GM23248 (cell line): ENCODE measurements around the gene DGAT2L6. TPM values are rescaled to one million over a fixed set of nuclear protein-coding genes. Genes with fewer than 3 reads are reported as not detected.
A peak's percentile ranks its signal among the peaks of the same experiment; 100 is the strongest.
"Not testable (repeated sequence)": the region's sequence is repeated elsewhere in the genome, so short reads cannot be mapped to it uniquely, and the experiment has no call there.

Experiments
- DNase-seq: peaks from one replicate; pipeline ENCODE4 v3.0.0-alpha.2; 2015
- H2AFZ ChIP-seq: fragments of 200-600 bp; sonication (generic); 2 replicates; pipeline ENCODE4 v1.6.1; 2016; ENCODE audit warnings: antibody characterized with exemption
- H3F3A ChIP-seq: fragments of 200-600 bp; sonication (generic); 2 replicates; pipeline ENCODE4 v1.6.1; 2016; ENCODE audit warnings: mild to moderate bottlenecking, antibody characterized with exemption, mixed run types; ENCODE audit not compliant: insufficient read depth
- H3K27ac ChIP-seq: fragments of 200-600 bp; sonication (generic); 2 replicates; pipeline ENCODE4 v1.5.1; 2016; ENCODE audit warnings: mild to moderate bottlenecking
- H3K27me3 ChIP-seq: fragments of 200-600 bp; sonication (generic); replicated peaks from 2 replicates; pipeline ENCODE4 v1.6.1; 2016; ENCODE audit warnings: mild to moderate bottlenecking; ENCODE audit not compliant: insufficient read depth
- H3K36me3 ChIP-seq: fragments of 200-600 bp; sonication (generic); 2 replicates; pipeline ENCODE4 v1.6.1; 2016; ENCODE audit warnings: low read depth, mild to moderate bottlenecking
- H3K4me1 ChIP-seq: fragments of 200-600 bp; sonication (generic); 2 replicates; pipeline ENCODE4 v1.6.1; 2016; ENCODE audit warnings: mild to moderate bottlenecking; ENCODE audit not compliant: insufficient read depth
- H3K4me2 ChIP-seq: fragments of 200-600 bp; sonication (generic); one replicate; pipeline ENCODE4 v1.6.1; 2016; ENCODE audit warnings: mild to moderate bottlenecking; ENCODE audit not compliant: unreplicated experiment
- H3K4me3 ChIP-seq: fragments of 200-600 bp; sonication (generic); 2 replicates; pipeline ENCODE4 v1.5.1; 2016; ENCODE audit warnings: mild to moderate bottlenecking
- H3K79me2 ChIP-seq: fragments of 200-600 bp; sonication (generic); 2 replicates; pipeline ENCODE4 v1.6.1; 2016; ENCODE audit warnings: mild to moderate bottlenecking; ENCODE audit not compliant: insufficient read depth
- H3K9ac ChIP-seq: fragments of 200-600 bp; sonication (generic); 2 replicates; pipeline ENCODE4 v1.6.1; 2016; ENCODE audit warnings: mild to moderate bottlenecking
- H3K9me2 ChIP-seq: fragments of 200-600 bp; sonication (generic); 2 replicates; pipeline ENCODE4 v1.6.1; 2016; ENCODE audit warnings: mixed run types, mild to moderate bottlenecking, moderate library complexity; ENCODE audit not compliant: insufficient read depth
- H3K9me3 ChIP-seq: fragments of 200-600 bp; sonication (generic); one replicate; pipeline ENCODE4 v1.6.1; 2017; ENCODE audit warnings: low read depth
- H4K20me1 ChIP-seq: fragments of 200-600 bp; sonication (generic); 2 replicates; pipeline ENCODE4 v1.6.0; 2016; ENCODE audit not compliant: insufficient read depth
- EZH2 ChIP-seq: fragments of 200-600 bp; sonication (generic); IDR thresholded peaks from 2 replicates; pipeline ENCODE4 v1.6.1; 2018; ENCODE audit warnings: antibody characterized with exemption, mild to moderate bottlenecking; ENCODE audit not compliant: insufficient read depth, poor library complexity, severe bottlenecking
- EZH2phosphoT487 ChIP-seq: fragments of 200-600 bp; sonication (generic); IDR thresholded peaks from 2 replicates; pipeline ENCODE4 v1.6.1; 2018; ENCODE audit warnings: antibody characterized with exemption, moderate library complexity, mild to moderate bottlenecking, low read depth; ENCODE audit not compliant: insufficient read depth
- WGBS, 2 experiments: methylation state at CpG; one replicate each; pipeline ENCODE4 v1.1.6; 2015 to 2017; ENCODE audit warnings: low lambda C conversion rate in 2 of 2, low coverage in 1 of 2; ENCODE audit errors: missing lambda C conversion rate in 2 of 2; 5-methylcytosine and 5-hydroxymethylcytosine counted together
- in situ Hi-C: fragments of 300-500 bp; cut with MboI; formaldehyde crosslinking; loops from 2 replicates; pipeline ENCODE4 v1.15.0; 2020
- polyA plus RNA-seq: library from polyadenylated mRNA; unstranded; fragments of >200 nt; fragmentation: Nextera tagmentation; extraction: Ambion mirVana; gene quantifications from 2 replicates; pipeline ENCODE4 v1.2.1, GENCODE V29; 2016
- total RNA-seq: library from RNA; depleted of rRNA; stranded (reverse); fragments of >200 nt; shearing (Covaris generic); gene quantifications from 2 replicates; pipeline ENCODE4 v1.2.3, GENCODE V29; 2014

The DGAT2L6 gene
- total and polyA plus RNA-seq, 2 experiments from 2014 or later, result not detected

- H3K4me2 ChIP-seq, result no peak overlapping the region
- no peak overlapping the region for H2AFZ ChIP-seq
- peak; percentile 9 for DNase-seq
- no peaks in the 10 kb centered on the region for H3K9me2 ChIP-seq
- in situ Hi-C loops, result no loop called here
- H3F3A ChIP-seq, result no peaks in the 10 kb centered on the region
- H4K20me1 ChIP-seq, result no peaks in the 10 kb centered on the region
- H3K27ac ChIP-seq, result no peak overlapping the region
- no peak overlapping the region for H3K9ac ChIP-seq
- TF ChIP-seq EZH2 (no peak), EZH2phosphoT487 (no peak)
- no peaks in the 10 kb centered on the region for H3K9me3 ChIP-seq
- H3K79me2 ChIP-seq, result no peaks in the 10 kb centered on the region
- H3K27me3 ChIP-seq, result no peaks in the 10 kb centered on the region
- no peaks in the 10 kb centered on the region for H3K36me3 ChIP-seq
- no peak overlapping the region for H3K4me3 ChIP-seq
- H3K4me1 ChIP-seq, result no peaks in the 10 kb centered on the region
Observed at GRCh38 chrX:70208479-70208878, 31.2 kb downstream of the DGAT2L6 start.

GRCh38 chrX:70209570-70209969, 32.3 kb downstream of the DGAT2L6 start:
- H3K79me2 ChIP-seq, H3F3A ChIP-seq, H2AFZ ChIP-seq, H4K20me1 ChIP-seq, H3K9me2 ChIP-seq, H3K4me3 ChIP-seq, H3K4me2 ChIP-seq, H3K27me3 ChIP-seq, in situ Hi-C loops, H3K27ac ChIP-seq, H3K4me1 ChIP-seq, DNase-seq, H3K36me3 ChIP-seq, H3K9ac ChIP-seq, H3K9me3 ChIP-seq: not testable (repeated sequence)
- 40 to 42% methylated on average over 6 of the region's 6 CpGs for WGBS, 2 experiments

GRCh38 chrX:70219938-70220764, 42.9 kb downstream of the DGAT2L6 start:
- WGBS, 2 experiments, result 55 to 56% methylated on average over 5 of the region's 5 CpGs
- no peaks in the 10 kb centered on the region for H3K27me3 ChIP-seq
- H3K27ac ChIP-seq, result 0 out of 2 replicates have a peak overlapping the region, but pooled peaks have one; percentile 6
- H3K9ac ChIP-seq, result no peak overlapping the region
- no peaks in the 10 kb centered on the region for H3K4me1 ChIP-seq
- H3F3A ChIP-seq, result no peaks in the 10 kb centered on the region
- no peaks in the 10 kb centered on the region for H3K36me3 ChIP-seq
- in situ Hi-C loops, result no loop called here
- H3K9me3 ChIP-seq, result no peaks in the 10 kb centered on the region
- H3K4me3 ChIP-seq, result no peak overlapping the region
- no peaks in the 10 kb centered on the region for H4K20me1 ChIP-seq
- H3K79me2 ChIP-seq, result no peaks in the 10 kb centered on the region
- no peak overlapping the region for H3K4me2 ChIP-seq
- TF ChIP-seq EZH2, result no peak
- TF ChIP-seq EZH2phosphoT487, result no peak
- no peak overlapping the region for H2AFZ ChIP-seq
- DNase-seq, result peak; percentile 59
- H3K9me2 ChIP-seq, result no peaks in the 10 kb centered on the region

GRCh38 chrX:70226048-70226447, 48.8 kb downstream of the DGAT2L6 start:
- DNase-seq, result no peak
- H3F3A ChIP-seq, result no peaks in the 10 kb centered on the region
- H3K4me1 ChIP-seq, result no peaks in the 10 kb centered on the region
- no peaks in the 10 kb centered on the region for H3K9me2 ChIP-seq
- H3K79me2 ChIP-seq, result no peaks in the 10 kb centered on the region
- no peaks in the 10 kb centered on the region for H3K36me3 ChIP-seq
- H3K9me3 ChIP-seq, result no peaks in the 10 kb centered on the region
- H3K27me3 ChIP-seq, result no peaks in the 10 kb centered on the region
- in situ Hi-C loops, result no loop called here
- no peak overlapping the region for H2AFZ ChIP-seq
- H3K4me2 ChIP-seq, result no peak overlapping the region
- TF ChIP-seq EZH2phosphoT487 (no peak), EZH2 (no peak)
- no peak overlapping the region for H3K4me3 ChIP-seq
- H3K27ac ChIP-seq, result no peak overlapping the region
- no peak overlapping the region for H3K9ac ChIP-seq
- no peaks in the 10 kb centered on the region for H4K20me1 ChIP-seq

- Histone ChIP-seq H3K4me1 (no peaks in the 10 kb centered on the region), H3K9ac (no peak overlapping the region), H4K20me1 (no peaks in the 10 kb centered on the region), H3K27me3 (no peaks in the 10 kb centered on the region), H3K79me2 (no peaks in the 10 kb centered on the region), H3K9me2 (no peaks in the 10 kb centered on the region), H3F3A (no peaks in the 10 kb centered on the region), H3K9me3 (no peaks in the 10 kb centered on the region), H3K4me2 (no peak overlapping the region), H3K36me3 (no peaks in the 10 kb centered on the region), H3K27ac (no peak overlapping the region), H2AFZ (no peak overlapping the region), H3K4me3 (no peak overlapping the region)
- in situ Hi-C loops, result no loop called here
- 38 to 53% methylated on average over 2 of the region's 2 CpGs for WGBS, 2 experiments
- TF ChIP-seq EZH2 (no peak), EZH2phosphoT487 (no peak)
- no peak for DNase-seq
Observed at GRCh38 chrX:70226687-70227086, 49.4 kb downstream of the DGAT2L6 start.
